ENCODE data around the gene CRKL. TPM values are rescaled to one million over a fixed set of nuclear protein-coding genes. Genes with fewer than 3 reads are reported as not detected.
A peak's percentile ranks its signal among the peaks of the same experiment; 100 is the strongest.

CRKL gene
- polyA plus RNA-seq, 3 donors = 63.1 to 65.0 (median 64.5) TPM

DNA sequence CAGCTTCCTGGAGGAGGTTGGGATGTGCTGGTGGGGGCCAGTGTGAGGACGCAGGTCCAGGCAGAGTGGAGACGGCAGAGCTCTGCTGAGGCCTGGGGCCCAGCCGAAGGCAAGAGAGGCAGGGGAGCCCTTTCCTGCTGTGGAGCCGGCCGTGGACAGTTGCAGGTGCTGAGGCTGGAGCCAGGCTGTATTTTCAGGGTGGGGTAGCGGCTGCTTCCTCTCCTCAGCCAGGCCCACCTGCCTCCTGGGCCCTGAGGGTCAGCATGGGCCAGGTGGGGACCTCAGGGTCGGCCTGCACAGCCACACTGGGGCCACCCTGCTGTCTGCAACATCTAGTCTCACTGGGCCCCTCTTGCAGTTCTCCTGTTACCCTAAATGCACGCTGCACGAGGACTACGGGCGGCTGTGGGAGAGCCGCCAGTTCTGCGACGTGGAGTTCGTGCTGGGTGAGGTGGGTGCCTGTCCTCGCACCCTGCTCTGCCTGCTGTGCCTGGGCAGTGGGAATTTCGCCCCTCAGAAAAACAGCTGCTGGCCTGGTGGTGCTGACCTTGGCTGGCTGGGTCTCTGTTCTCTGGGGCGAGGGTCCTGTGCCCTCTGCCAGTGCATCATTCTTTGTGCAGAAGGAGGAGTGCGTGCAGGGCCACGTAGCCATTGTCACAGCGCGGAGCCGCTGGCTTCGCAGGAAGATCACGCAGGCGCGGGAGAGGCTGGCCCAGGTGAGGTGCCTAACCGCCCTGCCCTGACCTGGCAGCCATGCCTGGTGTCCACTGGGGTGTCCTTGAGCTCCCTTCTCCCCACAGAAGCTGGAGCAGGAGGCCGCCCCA is 76.3 kb downstream of the CRKL start:
- no peak for DNase-seq (ENCODE audit: low read depth in 3 of 3, low spot score in 2 of 3)

DNA sequence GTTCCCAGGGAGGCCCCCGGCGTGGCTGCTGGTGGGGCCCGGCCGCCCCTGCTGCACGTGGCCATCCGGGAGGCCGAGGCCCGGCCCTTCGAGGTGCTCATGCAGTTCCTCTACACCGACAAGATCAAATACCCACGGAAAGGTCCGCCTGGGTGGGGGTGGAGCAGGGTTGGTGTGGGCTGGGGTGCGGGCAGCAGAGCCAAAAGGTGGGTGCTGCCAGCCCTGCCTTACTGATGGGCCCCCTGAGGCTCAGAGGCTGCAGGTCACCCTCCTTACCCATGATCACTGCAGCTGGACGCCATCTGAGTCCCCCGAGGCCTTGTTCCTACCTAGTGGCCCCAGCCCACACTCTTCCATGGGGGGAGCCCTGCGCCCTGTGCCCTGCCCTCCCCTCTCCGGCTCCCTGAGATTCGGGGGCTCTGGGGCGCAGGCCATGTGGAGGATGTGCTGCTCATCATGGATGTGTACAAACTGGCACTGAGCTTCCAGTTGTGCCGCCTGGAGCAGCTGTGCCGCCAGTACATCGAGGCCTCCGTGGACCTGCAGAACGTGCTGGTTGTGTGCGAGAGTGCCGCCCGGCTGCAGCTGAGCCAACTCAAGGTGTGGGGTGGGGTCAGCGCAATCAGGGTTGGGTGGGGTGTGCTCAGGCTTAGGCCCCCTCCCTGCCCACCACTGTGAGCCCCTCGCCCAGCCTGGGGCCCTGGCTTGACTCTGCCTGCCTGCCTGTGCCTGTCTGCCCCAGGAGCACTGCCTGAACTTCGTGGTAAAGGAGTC is 77.1 kb downstream of the CRKL start:
- DNase-seq (ENCODE audit: low read depth in 3 of 3, low spot score in 2 of 3) = no peak

DNA sequence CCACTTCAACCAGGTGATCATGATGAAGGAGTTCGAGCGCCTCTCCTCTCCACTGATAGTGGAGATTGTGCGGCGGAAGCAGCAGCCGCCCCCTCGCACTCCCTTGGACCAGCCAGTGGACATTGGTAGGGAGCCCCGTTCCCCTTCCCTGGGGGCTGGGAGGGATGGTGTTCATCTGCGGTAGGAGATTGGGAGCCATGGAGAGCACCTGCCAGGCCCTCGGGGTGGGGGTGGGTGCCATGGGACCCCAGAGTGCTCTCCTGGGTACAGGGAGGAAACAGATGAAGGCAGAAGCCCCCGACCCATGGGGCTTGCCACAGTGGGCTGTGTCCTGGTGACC is 77.7 kb downstream of the CRKL start:
- DNase-seq (ENCODE audit: low read depth in 3 of 3, low spot score in 2 of 3) = no peak

DNA sequence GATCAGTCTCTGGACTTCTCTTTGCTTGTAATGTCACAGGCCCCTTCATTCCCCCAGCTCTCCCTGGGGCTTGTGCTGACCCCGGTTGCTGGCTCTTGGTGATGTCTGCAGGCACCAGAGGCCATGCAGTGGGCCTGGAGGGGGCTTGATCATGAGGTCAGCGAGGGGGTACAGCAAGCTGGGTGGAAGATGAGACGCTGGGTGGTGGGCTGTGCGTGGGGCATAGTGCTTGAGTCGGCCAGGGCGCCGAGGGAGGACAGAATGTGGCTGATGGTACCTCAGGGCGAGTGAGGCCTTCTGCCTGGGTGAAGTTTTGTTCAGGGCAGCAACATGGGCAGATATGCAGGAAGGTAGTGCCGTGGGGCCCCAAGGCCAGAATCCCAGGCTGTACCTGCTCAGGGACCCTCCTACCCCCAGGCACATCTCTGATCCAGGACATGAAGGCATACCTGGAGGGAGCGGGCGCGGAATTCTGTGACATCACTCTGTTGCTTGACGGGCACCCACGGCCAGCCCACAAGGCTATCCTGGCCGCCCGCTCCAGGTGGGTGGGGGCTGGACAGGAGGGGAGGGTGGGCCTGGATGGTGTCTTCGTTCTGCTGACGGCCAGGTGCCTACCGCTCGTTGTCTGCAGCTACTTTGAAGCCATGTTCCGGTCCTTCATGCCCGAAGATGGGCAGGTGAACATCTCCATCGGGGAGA is 78.3 kb downstream of the CRKL start:
- DNase-seq (ENCODE audit: low read depth in 3 of 3, low spot score in 2 of 3) = no peak

DNA sequence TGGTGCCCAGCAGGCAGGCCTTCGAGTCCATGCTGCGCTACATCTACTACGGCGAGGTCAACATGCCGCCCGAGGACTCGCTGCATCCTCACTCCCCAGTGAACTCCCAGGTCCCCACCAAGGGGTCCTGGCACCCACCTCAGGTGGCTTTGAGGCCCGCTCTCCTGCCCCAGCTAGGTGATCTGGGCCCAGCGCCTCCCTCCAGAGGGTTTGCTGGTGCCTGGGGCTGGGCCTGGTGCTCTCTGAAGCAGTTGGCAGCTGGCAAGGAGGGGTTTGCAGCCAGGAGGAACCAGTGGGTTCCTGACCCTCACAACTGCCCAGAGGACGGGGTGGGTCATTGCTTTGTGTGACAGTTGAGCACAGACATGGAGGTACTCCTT is 78.8 kb downstream of the CRKL start:
- no peak for DNase-seq (ENCODE audit: low read depth in 3 of 3, low spot score in 2 of 3)

DNA sequence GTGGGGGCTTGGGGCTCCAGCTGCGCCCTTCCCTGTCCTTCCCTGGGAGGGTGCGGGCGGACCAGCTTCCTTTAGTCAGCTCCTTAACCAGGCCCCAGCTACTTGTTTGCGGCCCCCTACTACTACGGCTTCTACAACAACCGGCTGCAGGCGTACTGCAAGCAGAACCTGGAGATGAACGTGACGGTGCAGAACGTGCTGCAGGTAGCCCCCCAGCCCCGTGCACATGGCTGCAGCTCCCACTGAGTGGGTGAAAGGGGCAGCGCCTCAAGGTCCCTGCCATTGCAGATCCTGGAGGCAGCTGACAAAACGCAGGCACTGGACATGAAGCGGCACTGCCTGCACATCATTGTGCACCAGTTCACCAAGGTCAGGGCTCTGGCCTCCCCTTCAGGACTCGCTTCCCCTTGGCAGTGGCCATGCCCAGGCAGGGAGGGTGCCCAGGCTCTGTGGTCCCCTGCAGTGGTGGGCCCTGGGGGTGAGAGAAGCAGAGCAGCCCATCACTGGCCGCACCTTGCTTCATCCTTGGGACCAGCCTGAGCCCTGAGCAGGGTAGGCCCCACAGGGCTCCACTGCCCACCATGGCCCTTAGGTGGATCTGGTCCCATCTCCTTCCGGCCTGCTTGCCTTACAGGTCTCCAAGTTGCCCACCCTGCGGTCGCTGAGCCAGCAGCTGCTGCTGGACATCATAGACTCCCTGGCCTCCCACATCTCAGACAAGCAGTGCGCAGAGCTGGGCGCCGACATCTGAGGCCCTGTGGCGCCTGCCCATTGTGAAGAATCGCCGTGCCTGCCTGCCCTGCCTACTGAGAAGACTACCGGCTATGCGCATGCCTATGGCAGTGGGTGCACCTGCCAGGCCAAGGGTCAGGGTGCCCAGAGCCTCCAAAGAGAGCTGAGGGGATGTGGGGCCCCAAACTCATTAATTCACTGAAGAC is 79.7 kb downstream of the CRKL start:
- DNase-seq (ENCODE audit: low read depth in 3 of 3, low spot score in 2 of 3) = no peak

DNA sequence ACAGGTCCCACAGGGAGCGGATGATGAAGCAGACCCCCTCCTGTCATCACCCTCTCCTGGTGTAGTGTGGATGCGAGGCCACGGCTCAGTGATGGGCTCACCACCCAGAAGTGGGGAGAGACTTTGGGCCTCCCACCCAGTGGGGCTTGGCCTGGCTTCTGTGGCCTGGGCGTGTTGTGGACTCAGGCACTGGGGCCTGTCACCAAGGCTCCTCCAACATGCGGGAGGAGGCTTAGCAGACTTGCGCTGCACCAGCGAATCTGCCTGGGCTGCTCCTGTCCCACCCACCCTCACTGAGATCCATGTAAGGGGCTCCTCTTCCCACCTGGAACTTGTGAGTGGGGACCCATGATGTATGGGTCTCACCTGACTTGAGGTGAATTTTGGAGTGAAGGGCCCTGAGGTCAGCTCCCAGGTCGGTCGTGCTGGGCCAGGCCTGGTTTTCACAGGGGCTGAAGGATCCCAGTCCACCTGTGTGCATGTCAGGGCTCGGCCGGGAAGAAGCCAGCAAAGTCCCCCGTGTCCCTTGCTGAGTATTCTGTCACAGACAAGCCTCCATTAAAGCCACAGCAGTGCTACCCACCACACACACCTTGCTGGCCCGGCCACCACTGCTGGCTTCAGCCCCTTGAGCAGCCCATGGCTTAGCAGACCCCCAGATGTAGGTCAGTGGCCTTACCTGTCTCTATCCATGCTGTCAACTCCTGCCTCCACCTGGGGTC is 80.5 kb downstream of the CRKL start:
- DNase-seq (ENCODE audit: low read depth in 3 of 3, low spot score in 2 of 3) = no peak

DNA sequence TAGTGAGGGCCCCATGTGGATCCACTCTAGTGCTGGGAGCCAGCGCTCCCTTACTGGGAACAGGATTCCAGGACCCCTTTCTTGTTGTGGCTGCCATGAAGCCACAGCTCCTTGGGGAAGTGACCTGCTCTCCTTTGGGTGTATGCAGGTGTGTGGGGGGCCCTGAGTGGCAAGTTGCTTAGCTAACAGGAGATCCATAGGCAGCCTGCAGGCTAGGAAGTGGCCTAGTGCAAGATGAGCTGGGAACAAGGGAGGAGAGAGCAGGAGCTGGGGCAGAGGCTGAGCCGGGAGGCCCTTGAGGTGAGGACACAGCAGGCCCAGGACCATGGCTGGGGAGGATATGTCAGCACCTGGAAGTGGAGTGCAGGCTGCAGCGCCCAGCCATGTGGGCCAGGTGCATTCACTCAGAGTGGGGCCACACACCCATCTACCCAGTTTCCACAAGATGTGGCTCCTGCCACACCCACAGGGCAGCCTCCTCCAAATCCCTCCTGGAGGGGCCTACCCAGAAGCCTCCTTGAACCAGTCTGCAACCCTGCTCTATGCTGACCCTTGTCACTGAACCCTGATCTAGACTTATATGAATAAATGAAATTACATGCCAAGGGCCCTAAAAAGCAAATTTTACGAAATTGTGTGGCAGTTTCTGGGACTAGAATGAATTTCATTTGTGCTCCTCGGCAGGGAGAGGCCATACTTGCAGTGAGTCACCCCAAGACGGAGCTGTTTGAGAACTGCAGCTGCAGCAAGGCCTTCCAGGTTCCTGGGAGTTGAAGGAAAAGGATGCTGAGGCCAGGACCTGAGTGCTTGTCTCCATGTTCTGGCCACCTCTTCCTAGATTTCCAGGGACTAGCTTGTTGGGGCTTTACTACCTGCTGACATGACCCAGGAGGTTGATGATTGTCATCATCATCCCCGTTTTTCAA is 81.5 kb downstream of the CRKL start:
- no peak for DNase-seq (ENCODE audit: low read depth in 3 of 3, low spot score in 2 of 3)

DNA sequence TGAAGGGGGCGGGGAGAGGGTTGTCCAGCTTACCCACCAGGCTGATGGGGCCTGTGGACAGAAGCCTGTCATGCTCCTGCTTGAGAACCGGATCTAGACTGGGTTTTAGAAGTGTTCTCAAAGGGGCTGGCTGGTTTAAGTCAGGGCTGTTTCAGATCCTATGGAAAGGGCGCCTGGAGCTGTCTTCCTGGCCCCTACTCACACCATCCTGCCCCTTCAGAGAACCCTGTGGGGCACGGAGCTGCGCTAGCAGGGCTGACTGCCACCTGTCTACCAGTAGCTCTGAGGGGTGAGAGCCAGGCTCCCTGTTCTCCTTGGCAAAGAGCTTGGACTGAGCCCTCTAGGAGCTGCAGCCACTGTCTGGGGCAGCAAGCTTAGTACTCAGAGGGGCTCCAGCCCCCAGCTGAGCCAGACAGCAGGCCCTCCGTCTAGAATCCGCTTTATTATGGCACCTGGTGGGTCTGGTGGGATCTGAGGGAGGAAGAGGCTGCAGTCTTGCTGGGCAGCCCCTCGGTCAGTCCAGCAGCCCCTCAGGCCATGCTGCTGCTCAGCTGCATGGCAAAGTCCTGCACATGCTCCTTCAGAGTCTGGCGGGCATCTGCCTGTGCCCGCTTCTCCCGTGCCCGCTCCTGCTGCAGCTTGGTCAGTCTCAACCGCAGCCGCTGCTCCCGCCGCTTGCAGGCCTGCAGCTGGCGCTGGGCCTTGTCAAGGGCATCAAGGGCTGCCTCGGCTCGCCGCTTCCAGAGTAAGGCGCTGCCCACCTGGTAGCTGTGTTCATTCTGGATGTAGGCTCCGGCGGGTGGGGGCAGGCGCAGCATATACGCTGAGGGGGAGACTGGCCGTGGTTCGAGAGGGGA is 82.4 kb downstream of the CRKL start:
- no peak for DNase-seq (ENCODE audit: low read depth in 3 of 3, low spot score in 2 of 3)

DNA sequence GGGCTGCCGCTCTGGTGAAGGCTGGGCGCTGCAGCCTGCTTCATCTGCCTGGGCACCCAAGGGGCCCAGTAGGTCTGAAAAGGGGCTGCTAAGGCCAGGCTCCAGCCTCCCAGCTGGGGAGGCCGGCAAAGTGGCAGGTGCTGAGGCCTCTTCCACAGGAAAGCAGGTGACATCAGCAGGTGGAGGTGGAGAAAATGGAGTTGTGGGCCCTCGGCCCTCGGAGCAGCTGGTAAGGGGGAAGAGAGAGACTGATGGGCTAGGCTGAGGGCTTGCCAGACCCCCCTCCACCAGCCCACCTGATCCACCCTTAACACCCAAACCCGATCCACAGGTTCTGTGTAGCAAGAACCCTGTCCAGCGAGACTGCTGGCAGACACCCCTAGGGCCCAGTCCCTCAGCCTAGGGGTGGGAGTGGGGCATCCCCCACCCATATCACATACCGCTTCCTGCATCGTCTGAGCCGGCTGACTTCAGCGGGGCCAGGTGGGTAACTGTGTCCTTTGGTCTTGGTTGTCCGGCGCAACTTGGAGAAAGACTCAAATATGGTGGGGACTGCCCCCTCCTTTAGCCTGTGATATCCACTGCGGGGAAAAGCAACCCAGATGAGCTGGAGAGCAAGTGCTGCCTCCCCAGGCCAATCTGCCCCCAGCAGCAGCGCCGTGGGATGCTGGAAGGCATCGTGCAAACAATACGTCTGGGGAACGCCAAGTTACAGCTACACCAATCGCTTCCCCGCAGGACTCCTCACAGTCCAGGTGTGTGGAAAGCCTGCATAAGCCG is 83.2 kb downstream of the CRKL start:
- no peak for DNase-seq (ENCODE audit: low read depth in 3 of 3, low spot score in 2 of 3)

DNA sequence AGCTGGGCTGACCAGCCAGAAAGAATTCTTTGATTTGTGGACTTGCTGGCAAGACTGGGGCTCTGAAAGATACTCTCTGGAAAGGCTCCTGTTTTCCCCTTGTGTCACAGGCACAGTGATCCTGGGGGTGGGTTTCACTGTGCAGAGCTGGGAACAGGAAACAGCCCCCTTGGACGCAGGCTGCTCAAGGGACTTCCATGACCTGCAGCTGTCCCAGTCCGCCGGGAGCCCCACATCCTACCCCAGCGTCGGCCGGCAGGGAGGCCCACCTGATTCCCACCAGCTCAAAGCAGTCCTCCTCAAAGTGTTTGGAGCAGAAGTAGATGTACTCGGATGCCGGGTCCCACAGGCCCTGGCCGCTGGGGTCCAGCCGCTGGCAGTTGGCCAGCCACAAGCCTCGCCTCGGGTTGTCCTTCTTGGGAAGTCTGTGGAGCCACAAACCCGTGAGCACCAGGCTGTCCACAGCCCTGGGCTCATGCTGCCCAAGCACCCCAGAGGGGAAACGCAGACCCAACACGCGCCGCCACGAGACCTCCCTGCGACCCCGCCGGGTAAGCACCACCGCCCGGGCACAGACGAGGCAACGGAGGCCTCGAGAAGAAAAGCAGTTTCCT is 83.9 kb downstream of the CRKL start:
- no peak for DNase-seq (ENCODE audit: low read depth in 3 of 3, low spot score in 2 of 3)

DNA sequence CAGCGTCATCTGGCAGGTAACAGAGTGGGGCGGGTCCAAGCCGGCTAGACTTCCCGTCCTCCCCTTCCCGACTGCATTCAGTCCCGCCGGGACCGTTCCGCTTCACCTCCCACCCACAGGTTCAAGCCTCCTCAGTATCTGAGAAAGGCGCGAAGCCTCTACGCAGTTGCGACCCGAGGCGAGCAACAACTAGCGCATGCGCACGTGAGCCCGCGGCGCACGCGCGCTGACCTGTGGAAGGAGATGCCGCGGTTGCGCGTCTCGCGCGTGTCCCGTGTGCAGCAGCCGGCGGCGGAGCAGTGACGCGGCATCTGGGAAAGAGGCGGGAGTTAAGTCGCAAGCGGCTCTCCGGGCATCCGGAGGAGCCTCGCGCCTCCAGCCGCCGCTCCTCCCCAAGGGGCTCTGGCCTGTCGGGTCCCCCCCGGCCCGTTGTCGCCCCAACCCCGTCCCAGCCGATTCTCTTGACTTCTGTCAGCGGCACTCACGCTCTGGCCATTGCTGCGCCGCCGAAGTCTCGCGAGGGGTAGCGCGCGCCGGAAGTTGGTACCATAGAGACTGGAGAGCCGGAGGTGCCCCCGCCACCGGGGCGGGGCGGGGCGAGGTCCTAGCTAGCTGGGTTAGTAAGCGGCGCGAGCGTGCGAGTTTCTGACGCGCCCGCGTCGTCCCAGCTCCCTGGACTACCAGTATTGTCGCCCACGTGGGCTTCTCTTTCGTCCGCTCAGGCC is 84.6 kb downstream of the CRKL start, which contains the start of gene THAP7:
THAP7 (minus strand) TSS at position 518 of the 725 bp plus-strand sequence; CDS start at position 311, 207 bp downstream.
- DNase-seq (ENCODE audit: low read depth in 3 of 3, low spot score in 2 of 3) = peak; percentile 88 to 91 (median 90)

Measured in right renal cortex interstitium (tissue), 3 donors.